ENCODE measurements around the gene MMP24.
"Not testable (repeated sequence)": the region's sequence is repeated elsewhere in the genome, so short reads cannot be mapped to it uniquely, and the experiment has no call there.

Gene MMP24

DNA sequence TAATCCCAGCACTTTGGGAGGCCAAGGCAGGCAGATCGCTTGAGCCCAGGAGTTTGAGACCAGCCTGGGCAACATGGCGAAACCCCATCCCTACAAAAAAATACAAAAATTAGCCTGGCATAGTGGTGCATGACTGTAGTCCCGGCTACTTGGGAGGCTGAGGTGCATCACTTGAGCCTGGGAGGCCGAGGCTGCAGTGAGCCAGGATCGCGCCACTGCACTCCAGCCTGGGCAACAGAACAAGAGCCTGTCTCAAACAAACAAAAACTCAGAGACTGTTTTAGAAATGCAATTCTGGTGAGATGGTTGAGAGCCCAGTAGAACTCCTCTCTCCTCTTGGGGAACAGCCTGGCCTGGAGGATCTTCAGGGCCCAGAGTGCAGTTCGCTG lies 89.1 kb downstream of the MMP24 start:
- not testable (repeated sequence) for H3K36me3 ChIP-seq (ENCODE audit: control insufficient read depth in 2 of 2, insufficient read depth in 2 of 2, low read length in 2 of 2); H3K4me3 ChIP-seq (ENCODE audit: low read length in 2 of 2); H3K27ac ChIP-seq (ENCODE audit: low read length); H3K9me3 ChIP-seq (ENCODE audit: control insufficient read depth in 2 of 2, low read length in 2 of 2); H3K27me3 ChIP-seq (ENCODE audit: control insufficient read depth in 1 of 2, insufficient read depth in 2 of 2, low read length in 2 of 2); H3K9ac ChIP-seq (ENCODE audit: low read length in 2 of 2)
- H3K4me1 ChIP-seq (ENCODE audit: control insufficient read depth, insufficient read depth, low read length) = peaks cover 19% of the 10 kb centered on the region

DNA sequence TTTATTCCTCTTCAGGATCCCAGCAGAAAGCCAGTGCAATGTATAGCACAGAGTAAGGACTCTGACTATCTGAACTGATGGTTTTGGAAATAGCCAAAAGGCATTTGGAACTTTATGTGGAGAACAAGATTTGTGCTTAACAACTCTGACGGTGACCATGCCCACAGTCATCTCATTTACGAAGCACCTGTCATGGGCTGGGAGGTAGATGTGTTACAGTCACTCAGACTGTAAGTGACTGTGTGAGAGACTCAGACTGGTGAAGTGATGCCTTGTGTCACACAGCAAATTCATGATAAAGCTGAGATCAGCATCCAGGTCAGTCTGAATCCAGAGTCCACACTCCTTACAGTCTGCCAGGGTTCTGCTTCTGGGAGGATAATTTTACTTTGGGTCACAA lies 89.6 kb downstream of the MMP24 start:
- Histone ChIP-seq H3K9me3 (ENCODE audit: control insufficient read depth in 2 of 2, low read length in 2 of 2) (no peaks in the 10 kb centered on the region), H3K4me1 (ENCODE audit: control insufficient read depth, insufficient read depth, low read length) (peaks cover 19% of the 10 kb centered on the region), H3K27me3 (ENCODE audit: control insufficient read depth in 1 of 2, insufficient read depth in 2 of 2, low read length in 2 of 2) (no peaks in the 10 kb centered on the region), H3K36me3 (ENCODE audit: control insufficient read depth in 2 of 2, insufficient read depth in 2 of 2, low read length in 2 of 2) (peaks cover 3 to 4% of the 10 kb centered on the region in 2 donors), H3K9ac (ENCODE audit: low read length in 2 of 2) (no peak overlapping the region), H3K4me3 (ENCODE audit: low read length in 2 of 2) (no peak overlapping the region), H3K27ac (ENCODE audit: low read length) (no peak overlapping the region)

DNA sequence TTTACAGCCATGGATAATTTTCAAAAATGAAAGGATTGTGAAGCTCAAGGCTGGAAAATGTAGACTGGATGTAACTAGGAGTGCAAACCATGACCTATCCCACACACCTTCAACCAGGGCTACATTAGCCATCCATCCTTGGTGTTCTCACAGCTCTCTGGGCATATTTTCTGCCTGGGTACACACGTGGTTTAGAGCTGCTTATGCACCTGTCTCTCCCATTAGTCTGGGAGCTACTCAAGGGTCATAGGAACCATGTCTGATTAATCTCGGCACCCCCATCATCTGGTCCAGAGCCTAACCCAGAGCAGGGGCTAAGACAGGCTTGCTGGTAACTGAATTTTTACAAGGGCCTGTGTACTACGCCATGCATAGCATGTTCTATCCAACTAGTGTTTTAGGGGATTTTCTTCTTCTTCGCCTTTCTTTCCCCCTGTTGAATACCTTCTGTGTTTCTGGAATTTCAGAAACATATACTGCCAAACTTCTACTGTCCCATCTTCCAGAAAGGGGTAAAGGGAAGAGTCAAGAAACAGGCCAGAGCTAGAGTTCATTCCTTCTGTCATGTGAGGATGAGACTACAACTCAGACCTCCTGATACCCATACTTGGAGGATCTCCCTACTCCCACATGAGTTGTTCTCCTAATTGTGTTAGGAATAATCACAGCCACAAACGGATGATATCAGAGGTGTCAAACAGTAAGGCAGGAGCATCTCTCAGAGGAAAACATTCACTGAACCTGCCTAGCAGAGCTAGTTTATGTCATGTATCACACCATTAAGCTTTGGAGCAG lies 91.1 kb downstream of the MMP24 start:
- Histone ChIP-seq H3K27me3 (ENCODE audit: control insufficient read depth in 1 of 2, insufficient read depth in 2 of 2, low read length in 2 of 2) (no peaks in the 10 kb centered on the region), H3K4me3 (ENCODE audit: low read length in 2 of 2) (no peak overlapping the region), H3K27ac (ENCODE audit: low read length) (peak overlapping the region; percentile 24), H3K4me1 (ENCODE audit: control insufficient read depth, insufficient read depth, low read length) (peaks cover 19% of the 10 kb centered on the region), H3K9ac (ENCODE audit: low read length in 2 of 2) (no peak overlapping the region), H3K9me3 (ENCODE audit: control insufficient read depth in 2 of 2, low read length in 2 of 2) (no peaks in the 10 kb centered on the region), H3K36me3 (ENCODE audit: control insufficient read depth in 2 of 2, insufficient read depth in 2 of 2, low read length in 2 of 2) (peaks cover 0 to 2% of the 10 kb centered on the region in 2 donors)

DNA sequence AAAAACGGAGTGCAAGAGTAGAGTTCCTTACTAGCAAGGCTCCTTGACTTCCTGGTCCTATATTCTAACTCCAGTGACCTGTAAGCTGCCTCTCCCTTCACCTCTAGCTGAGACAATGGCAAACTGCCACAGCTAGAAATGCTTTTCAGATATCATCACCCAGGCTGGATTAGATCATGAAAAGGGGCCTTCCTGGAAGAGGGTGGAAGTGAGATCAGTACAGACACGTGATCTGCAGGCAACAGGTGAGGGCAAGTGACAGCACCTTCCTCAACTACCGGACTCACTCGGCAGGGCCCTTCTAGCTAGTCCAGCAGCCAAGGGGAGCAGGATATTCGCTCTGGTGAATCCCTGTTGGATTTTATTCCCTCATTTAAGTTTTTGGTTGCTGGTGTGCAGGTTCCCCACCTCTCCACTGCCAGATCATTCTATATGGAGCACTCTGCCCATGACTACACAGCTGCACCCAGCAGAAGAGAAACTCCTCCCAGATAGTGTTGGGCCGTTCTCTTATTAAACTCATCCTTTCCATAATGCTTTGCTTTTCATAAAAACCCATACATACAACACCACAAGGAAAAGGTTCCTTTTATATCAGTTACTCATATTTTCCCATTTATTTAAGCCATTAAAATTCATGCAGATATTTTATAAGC lies 92.1 kb downstream of the MMP24 start:
- H3K4me3 ChIP-seq (ENCODE audit: low read length in 2 of 2) = no peak overlapping the region
- no peaks in the 10 kb centered on the region for H3K9me3 ChIP-seq (ENCODE audit: control insufficient read depth in 2 of 2, low read length in 2 of 2)
- no peaks in the 10 kb centered on the region for H3K27me3 ChIP-seq (ENCODE audit: control insufficient read depth in 1 of 2, insufficient read depth in 2 of 2, low read length in 2 of 2)
- H3K4me1 ChIP-seq (ENCODE audit: control insufficient read depth, insufficient read depth, low read length) = peaks cover 19% of the 10 kb centered on the region
- H3K36me3 ChIP-seq (ENCODE audit: control insufficient read depth in 2 of 2, insufficient read depth in 2 of 2, low read length in 2 of 2) = peaks cover 0 to 2% of the 10 kb centered on the region in 2 donors
- H3K27ac ChIP-seq (ENCODE audit: low read length) = peak overlapping the region; percentile 24
- peak overlapping the region in 1 of 2 donors; percentile 37 for H3K9ac ChIP-seq (ENCODE audit: low read length in 2 of 2)

DNA sequence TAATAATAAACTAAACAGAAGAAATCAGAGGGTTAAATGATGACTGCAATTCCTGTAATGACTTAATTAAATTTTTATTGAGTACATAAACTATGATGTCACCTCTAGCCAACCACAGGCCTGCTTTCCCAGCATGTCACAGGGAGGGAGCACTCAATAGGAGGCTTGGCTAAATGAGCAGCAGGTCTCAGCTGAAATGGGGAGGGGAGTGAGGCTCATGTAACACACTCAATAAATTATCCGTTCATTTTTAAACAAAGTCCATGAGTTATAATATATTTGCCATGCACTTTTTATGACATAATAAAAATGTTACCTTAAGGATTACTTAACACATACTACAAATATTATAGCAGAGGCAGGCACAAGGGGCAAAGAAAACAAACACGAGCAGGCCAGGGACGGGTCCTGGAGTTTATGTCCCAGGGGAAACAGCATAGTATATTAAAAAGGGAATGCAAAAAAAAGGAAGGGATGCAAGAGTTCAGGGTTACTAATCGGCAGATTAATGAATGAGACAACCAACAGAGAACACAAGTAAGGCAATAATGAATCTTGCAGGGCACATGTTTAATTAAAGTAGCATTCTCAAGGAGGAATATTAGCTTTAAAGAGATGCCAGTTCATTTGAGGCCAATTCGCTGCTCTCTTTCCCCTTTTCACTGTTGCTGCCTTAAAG lies 92.8 kb downstream of the MMP24 start:
- peaks cover 0 to under 1% of the 10 kb centered on the region in 2 donors for H3K36me3 ChIP-seq (ENCODE audit: control insufficient read depth in 2 of 2, insufficient read depth in 2 of 2, low read length in 2 of 2)
- no peaks in the 10 kb centered on the region for H3K27me3 ChIP-seq (ENCODE audit: control insufficient read depth in 1 of 2, insufficient read depth in 2 of 2, low read length in 2 of 2)
- peaks cover 19% of the 10 kb centered on the region for H3K4me1 ChIP-seq (ENCODE audit: control insufficient read depth, insufficient read depth, low read length)
- H3K27ac ChIP-seq (ENCODE audit: low read length) = no peak overlapping the region
- no peaks in the 10 kb centered on the region for H3K9me3 ChIP-seq (ENCODE audit: control insufficient read depth in 2 of 2, low read length in 2 of 2)
- no peak overlapping the region for H3K9ac ChIP-seq (ENCODE audit: low read length in 2 of 2)
- no peak overlapping the region for H3K4me3 ChIP-seq (ENCODE audit: low read length in 2 of 2)

DNA sequence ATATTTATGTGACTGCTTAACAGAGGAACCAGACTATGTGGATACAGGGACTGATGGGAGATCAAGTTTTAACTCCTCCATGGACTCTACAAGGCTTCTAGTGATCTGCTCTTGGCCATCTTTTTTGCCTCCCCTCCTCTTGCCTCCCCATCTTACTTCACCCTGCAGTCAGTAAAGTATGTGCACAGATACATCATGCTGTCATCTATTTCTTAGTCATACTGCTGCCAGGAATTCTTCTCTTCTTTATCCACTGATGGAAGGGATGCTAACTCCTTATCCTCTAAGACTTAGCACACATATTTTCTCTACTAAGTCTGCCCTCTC lies 93.3 kb downstream of the MMP24 start:
- Histone ChIP-seq H3K36me3 (ENCODE audit: control insufficient read depth in 2 of 2, insufficient read depth in 2 of 2, low read length in 2 of 2) (no peaks in the 10 kb centered on the region), H3K9ac (ENCODE audit: low read length in 2 of 2) (no peak overlapping the region)

DNA sequence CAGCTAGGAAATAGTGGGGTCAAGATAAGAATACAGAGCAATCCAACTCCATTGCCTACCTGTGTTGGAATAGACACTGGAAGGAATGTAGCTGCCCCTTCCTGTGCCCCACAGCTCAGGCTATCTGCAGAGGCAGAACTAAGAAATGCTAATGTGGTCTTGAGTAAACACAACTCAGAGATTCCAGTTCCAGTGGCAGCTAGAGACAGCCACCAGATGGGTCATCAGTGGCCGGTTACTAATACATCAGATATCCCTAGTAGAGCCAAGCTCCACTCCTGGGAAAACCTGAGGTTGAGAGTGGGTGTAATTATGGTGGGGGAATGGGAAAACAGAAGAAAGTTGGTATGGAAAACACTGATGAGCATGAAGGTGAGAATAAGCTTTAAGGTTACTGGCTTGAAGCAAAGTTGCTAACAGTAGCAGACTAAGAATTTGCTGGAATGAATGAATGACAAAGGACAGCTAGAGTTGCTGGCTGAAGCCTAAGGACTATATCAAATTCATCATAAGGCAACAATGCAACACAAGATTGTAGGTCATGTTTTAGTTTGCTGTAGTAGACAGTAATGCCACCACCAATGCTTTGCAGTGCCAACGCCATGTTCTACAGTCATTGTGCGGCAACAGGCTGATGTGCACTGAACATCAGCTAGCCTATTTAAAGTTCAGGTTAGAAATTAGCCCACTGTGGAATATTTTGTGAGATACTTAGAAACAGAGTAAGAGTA lies 94.1 kb downstream of the MMP24 start:
- H3K9ac ChIP-seq (ENCODE audit: low read length in 2 of 2) = no peak overlapping the region
- peaks cover 19% of the 10 kb centered on the region for H3K4me1 ChIP-seq (ENCODE audit: control insufficient read depth, insufficient read depth, low read length)
- no peaks in the 10 kb centered on the region for H3K27me3 ChIP-seq (ENCODE audit: control insufficient read depth in 1 of 2, insufficient read depth in 2 of 2, low read length in 2 of 2)
- no peaks in the 10 kb centered on the region for H3K9me3 ChIP-seq (ENCODE audit: control insufficient read depth in 2 of 2, low read length in 2 of 2)
- no peak overlapping the region for H3K27ac ChIP-seq (ENCODE audit: low read length)
- no peak overlapping the region for H3K4me3 ChIP-seq (ENCODE audit: low read length in 2 of 2)
- no peaks in the 10 kb centered on the region for H3K36me3 ChIP-seq (ENCODE audit: control insufficient read depth in 2 of 2, insufficient read depth in 2 of 2, low read length in 2 of 2)

More for the DNA sequence above, 93.3 kb downstream of the MMP24 start:
- no peaks in the 10 kb centered on the region for H3K27me3 ChIP-seq (ENCODE audit: control insufficient read depth in 1 of 2, insufficient read depth in 2 of 2, low read length in 2 of 2)
- H3K9me3 ChIP-seq (ENCODE audit: control insufficient read depth in 2 of 2, low read length in 2 of 2) = no peaks in the 10 kb centered on the region
- peaks cover 19% of the 10 kb centered on the region for H3K4me1 ChIP-seq (ENCODE audit: control insufficient read depth, insufficient read depth, low read length)
- no peak overlapping the region for H3K4me3 ChIP-seq (ENCODE audit: low read length in 2 of 2)
- no peak overlapping the region for H3K27ac ChIP-seq (ENCODE audit: low read length)

DNA sequence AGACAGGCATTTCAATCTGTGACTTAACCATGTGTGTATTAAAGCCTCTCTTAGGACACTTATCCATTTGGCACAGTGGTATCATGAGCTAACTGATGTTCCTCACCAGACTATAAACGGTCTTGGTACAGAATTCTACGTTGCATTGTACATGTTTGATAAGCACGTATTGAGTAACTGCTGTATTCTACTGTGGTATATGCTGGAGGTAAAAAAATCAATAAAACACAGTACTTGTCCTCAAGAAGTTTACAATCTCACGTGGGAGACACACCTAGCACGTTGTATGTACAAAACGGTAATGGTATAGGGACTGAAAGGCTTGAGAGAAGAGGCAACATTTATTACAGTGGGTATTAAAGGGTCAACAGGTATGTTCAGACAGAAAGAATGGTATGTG lies 98.9 kb downstream of the MMP24 start:
- Histone ChIP-seq H3K9ac (ENCODE audit: low read length in 2 of 2) (no peak overlapping the region), H3K27me3 (ENCODE audit: control insufficient read depth in 1 of 2, insufficient read depth in 2 of 2, low read length in 2 of 2) (no peaks in the 10 kb centered on the region), H3K9me3 (ENCODE audit: control insufficient read depth in 2 of 2, low read length in 2 of 2) (no peaks in the 10 kb centered on the region), H3K4me1 (ENCODE audit: control insufficient read depth, insufficient read depth, low read length) (peaks cover 4% of the 10 kb centered on the region), H3K4me3 (ENCODE audit: low read length in 2 of 2) (no peak overlapping the region), H3K27ac (ENCODE audit: low read length) (no peak overlapping the region), H3K36me3 (ENCODE audit: control insufficient read depth in 2 of 2, insufficient read depth in 2 of 2, low read length in 2 of 2) (no peaks in the 10 kb centered on the region)

DNA sequence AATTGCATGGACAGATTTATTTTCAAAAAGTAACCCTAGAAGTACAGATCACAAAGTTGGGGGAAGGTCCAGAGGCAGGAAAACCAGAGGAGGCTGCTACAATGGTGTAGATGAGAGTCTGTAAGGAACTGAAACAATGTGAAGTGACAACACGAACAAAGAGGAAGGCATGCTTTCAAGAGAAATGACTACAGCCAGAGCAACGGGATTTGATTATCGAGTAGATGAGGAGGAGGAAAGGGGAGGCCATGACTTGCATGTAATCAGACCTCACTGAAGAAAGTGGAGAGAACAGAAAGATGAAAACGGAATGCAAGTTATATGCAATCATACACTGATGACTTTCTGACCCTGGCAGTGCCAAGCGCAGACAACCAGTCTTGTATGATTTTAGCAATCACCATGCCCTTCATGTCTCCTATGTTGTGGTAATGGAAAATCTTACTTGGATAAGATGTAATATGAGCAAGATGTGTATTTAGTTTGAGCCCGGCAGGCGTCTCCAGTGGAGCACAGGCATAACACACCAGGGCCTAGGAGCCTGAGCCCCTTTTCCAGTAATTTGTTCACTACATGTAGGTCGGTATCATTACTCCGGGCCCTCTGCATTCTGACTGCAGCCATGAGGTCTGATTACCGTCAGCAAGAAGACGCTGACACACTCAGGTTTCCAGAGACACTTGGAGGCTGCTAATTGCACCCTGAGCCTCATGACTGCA lies 99.7 kb downstream of the MMP24 start:
- Histone ChIP-seq H3K27ac (ENCODE audit: low read length) (no peak overlapping the region), H3K36me3 (ENCODE audit: control insufficient read depth in 2 of 2, insufficient read depth in 2 of 2, low read length in 2 of 2) (no peaks in the 10 kb centered on the region), H3K9ac (ENCODE audit: low read length in 2 of 2) (no peak overlapping the region), H3K9me3 (ENCODE audit: control insufficient read depth in 2 of 2, low read length in 2 of 2) (no peaks in the 10 kb centered on the region), H3K27me3 (ENCODE audit: control insufficient read depth in 1 of 2, insufficient read depth in 2 of 2, low read length in 2 of 2) (no peaks in the 10 kb centered on the region), H3K4me3 (ENCODE audit: low read length in 2 of 2) (no peak overlapping the region), H3K4me1 (ENCODE audit: control insufficient read depth, insufficient read depth, low read length) (peaks cover 3% of the 10 kb centered on the region)
